Heart left ventricle (tissue), 16 donors: ENCODE data around the gene THBS4. TPM values are rescaled to one million over a fixed set of nuclear protein-coding genes. Genes with fewer than 3 reads are reported as not detected.

Experiments
- ATAC-seq, 4 donors: fragments of 200-7000 bp; cut with Tn5 transposase; one replicate each; pipeline ENCODE4 v1.9.1; 2020 to 2022; ENCODE audit warnings: moderate library complexity in 4 of 4, mild to moderate bottlenecking in 3 of 4, moderate number of reproducible peaks in 1 of 4
- DNase-seq, 5 donors: peaks; one replicate each; pipeline ENCODE4 v3.0.0-alpha.2; 2020
- H3K27ac ChIP-seq, 12 donors: fragments of 200-600 bp; sonication (generic) in 4 of 12; one replicate each; pipeline versions ENCODE4 v1.5.0 to v1.8.0; 2016 to 2022; ENCODE audit warnings: mild to moderate bottlenecking in 2 of 12
- H3K27me3 ChIP-seq, 9 donors: fragments of 200-600 bp; sonication (generic) in 2 of 9; one replicate each; pipeline versions ENCODE4 v1.5.1 to v1.8.0; 2016 to 2022; ENCODE audit warnings: mild to moderate bottlenecking in 3 of 9
- H3K36me3 ChIP-seq, 9 donors: fragments of 200-600 bp; sonication (generic) in 2 of 9; one replicate each; pipeline versions ENCODE4 v1.5.0 to v1.8.0; 2018 to 2022; ENCODE audit warnings: mild to moderate bottlenecking in 2 of 9
- H3K4me1 ChIP-seq, 12 donors: fragments of 200-600 bp; sonication (generic) in 4 of 12; one replicate each; pipeline versions ENCODE4 v1.5.0 to v1.8.0; 2016 to 2022; ENCODE audit warnings: mild to moderate bottlenecking in 3 of 12
- H3K4me3 ChIP-seq, 12 donors: fragments of 200-600 bp; sonication (generic) in 4 of 12; one replicate each; pipeline versions ENCODE4 v1.5.0 to v1.8.0; 2017 to 2022; ENCODE audit warnings: mild to moderate bottlenecking in 9 of 12, moderate library complexity in 4 of 12
- H3K9me3 ChIP-seq, 12 donors: fragments of 200-600 bp; sonication (generic) in 4 of 12; one replicate each; pipeline versions ENCODE4 v1.5.0 to v1.8.0; 2016 to 2022; ENCODE audit warnings: mild to moderate bottlenecking in 1 of 12
- CTCF ChIP-seq, 12 donors: fragments of 200-600 bp; sonication (generic) in 4 of 12; IDR thresholded peaks; one replicate each; pipeline versions ENCODE4 v1.5.0 to v1.8.0; 2018 to 2022; ENCODE audit warnings: antibody characterized with exemption in 12 of 12, mild to moderate bottlenecking in 5 of 12
- POLR2A ChIP-seq, 2 donors: fragments of 450-650 bp; IDR thresholded peaks; one replicate each; pipeline ENCODE4 v1.6.1; 2017; ENCODE audit warnings: antibody characterized with exemption in 2 of 2, mild to moderate bottlenecking in 2 of 2, moderate library complexity in 2 of 2
- WGBS, 4 donors: extraction: QIAGEN DNeasy Blood & Tissue Kit in 2 of 4; methylation state at CpG; one replicate each; pipeline versions ENCODE4 v1.1.5 to v1.1.7; 2013 to 2018; 5-methylcytosine and 5-hydroxymethylcytosine counted together
- intact Hi-C, 10 donors: fragments of 100-400 bp; cut with DNase I; formaldehyde crosslinking; loops; one replicate each; pipeline versions ENCODE4 v1.11.1 to v1.14.2; 2022
- polyA plus RNA-seq, 2 donors: library from polyadenylated mRNA; stranded (reverse); fragments of 200-250 nt; gene quantifications; one replicate each; pipeline ENCODE4 v1.2.3, GENCODE V29; 2013
- total RNA-seq, 9 donors: library from RNA; depleted of rRNA in 2 of 9; stranded (reverse); fragments of >200 nt in 2 of 9; fragmentation: NEBNext Ultra II Directional in 3 of 9; extraction: Animal tissue kit (Norgen Biotek cat#: 25700) in 3 of 9; gene quantifications; one replicate each; pipeline versions ENCODE4 v1.1.0 to v1.2.4, GENCODE V29; 2016 to 2023
- donor health status: ischemic (EF 13 %, LVEDD 7.1; RV severe dilation, severe dysfunction).
- donor health status: healthy with polysubstance abuse.
- donor health status: DM: no; HTN: yes; CAD: no.
- donor health status: DM: no; HTN: no; CAD: no.
- donor health status: ischemic (EF 25% LVEDD 6.9; RV normal size, moderate dysfunction).
- donor health status: ischemic (EF 25% LVEDD 5.7; RV mildly dilated, moderate dysfunction).
- donor health status: healthy.
- donor health status: DM: yes; HTN: yes; CAD: no.
- donor health status: ischemic (EF 35%, LVEDD 5.7; RV mildly dilated, moderate dysfunction).
- donor health status: nonischemic (EF 11% LVEDD 7.7; RV severe dilation, severe dysfunction).
- donor health status: DM: yes; HTN: yes; CAD: no.
- donor health status: PGD.
- donor health status: ischemic (EF 29% LVEDD 5.4; RV normal size, mild dysfunction).
- donor health status: nonischemic (EF 23%, LVEDD 6.1; RV moderate dilation, normal function).

THBS4 gene
- total and polyA plus RNA-seq, 11 donors = 38.6 to 266 (median 73.9) TPM

- intact Hi-C loops = no loop called here
- ATAC-seq = peak in 2 of 4 donors; percentile 33 to 36
Measured at GRCh38 chr5:80119372-80119771, 84.2 kb downstream of the THBS4 start.

GRCh38 chr5:80122579-80122978 is 87.4 kb downstream of the THBS4 start:
- DNase-seq = no peak
- intact Hi-C loops = no loop called here
- TF ChIP-seq POLR2A (IDR thresholded peaks at IDR 0.05) (no peak), CTCF (IDR thresholded peaks at IDR 0.05) (no peak)
- WGBS, 4 donors = 78 to 85% (median 83%) methylated on average over 2 of the region's 2 CpGs
- Histone ChIP-seq H3K4me3 (no peak overlapping the region), H3K36me3 (no peaks in the 10 kb centered on the region), H3K27me3 (no peaks in the 10 kb centered on the region), H3K4me1 (peaks cover 0 to 48% (median 0%) of the 10 kb centered on the region in 12 donors), H3K27ac (peak overlapping the region in 2 of 12 donors; percentile 34 to 71), H3K9me3 (peaks cover 0 to 5% (median 0%) of the 10 kb centered on the region in 12 donors)
- peak in 1 of 4 donors; percentile 54 for ATAC-seq

More at GRCh38 chr5:80119372-80119771, 84.2 kb downstream of the THBS4 start:
- peaks cover 0 to 6% (median 0%) of the 10 kb centered on the region in 12 donors for H3K9me3 ChIP-seq
- WGBS, 4 donors = 53 to 78% (median 67%) methylated on average over 2 of the region's 2 CpGs
- no peak for TF ChIP-seq POLR2A (IDR thresholded peaks at IDR 0.05)
- no peak for TF ChIP-seq CTCF (IDR thresholded peaks at IDR 0.05)
- H3K27ac ChIP-seq = no peak overlapping the region
- H3K27me3 ChIP-seq = no peaks in the 10 kb centered on the region
- H3K4me3 ChIP-seq = no peak overlapping the region
- no peaks in the 10 kb centered on the region for H3K36me3 ChIP-seq
- H3K4me1 ChIP-seq = peaks cover 0 to 17% (median 1%) of the 10 kb centered on the region in 12 donors
- no peak for DNase-seq

GRCh38 chr5:80124121-80124918 is 89.2 kb downstream of the THBS4 start:
- ATAC-seq (no peak), DNase-seq (no peak)
- WGBS, 4 donors = 89 to 94% (median 91%) methylated on average over 9 of the region's 9 CpGs
- Histone ChIP-seq H3K36me3 (no peaks in the 10 kb centered on the region), H3K4me3 (no peak overlapping the region), H3K27ac (peak overlapping the region in 1 of 12 donors; percentile 80), H3K9me3 (peaks cover 0 to 5% (median 0%) of the 10 kb centered on the region in 12 donors), H3K4me1 (peaks cover 0 to 53% (median 0%) of the 10 kb centered on the region in 12 donors), H3K27me3 (no peaks in the 10 kb centered on the region)
- intact Hi-C loops = no loop called here
- TF ChIP-seq POLR2A (IDR thresholded peaks at IDR 0.05) (no peak), CTCF (IDR thresholded peaks at IDR 0.05) (no peak)
